ENCODE data around the gene POU2AF2. TPM values are rescaled to one million over a fixed set of nuclear protein-coding genes. Genes with fewer than 3 reads are reported as not detected.

The POU2AF2 gene
- total and polyA plus RNA-seq, 2 donors (not counting 3 experiments of a cell fraction or from before 2014, with no cell fraction given): not detected

GRCh38 chr11:111225881-111226280, 19.6 kb upstream of the POU2AF2 start:
- no peak overlapping the region for H3K9ac ChIP-seq (replicated peaks; ENCODE audit: extremely low read depth, insufficient read depth, low read length)
- CTCF ChIA-PET: no interaction called here

More at GRCh38 chr11:111225881-111226280, 19.6 kb upstream of the POU2AF2 start:
- Histone ChIP-seq H3K4me2 (ENCODE audit: insufficient read depth, low read length) (no peak overlapping the region), H4K20me1 (replicated peaks; ENCODE audit: control insufficient read depth, extremely low read depth, insufficient read depth, low read length) (no peaks in the 10 kb centered on the region), H3K27ac (ENCODE audit: insufficient read depth, low read depth, low read length) (no peak overlapping the region), H3K4me3 (replicated peaks in 1 of 3; ENCODE audit: insufficient read depth in 1 of 3, low read depth in 1 of 3, low read length in 3 of 3) (no peak overlapping the region), H3K9me1 (replicated peaks; ENCODE audit: control insufficient read depth, extremely low read depth, insufficient read depth, low read length) (no peaks in the 10 kb centered on the region), H3K4me1 (ENCODE audit: control insufficient read depth, extremely low read depth, insufficient read depth, low read length) (no peaks in the 10 kb centered on the region), H3K27me3 (ENCODE audit: control insufficient read depth in 2 of 2, insufficient read depth in 2 of 2, low read length in 2 of 2) (no peaks in the 10 kb centered on the region), H2AFZ (ENCODE audit: low read depth, low read length) (no peak overlapping the region), H3K79me2 (ENCODE audit: control insufficient read depth, insufficient read depth, low read length) (no peaks in the 10 kb centered on the region), H3K9me3 (replicated peaks; ENCODE audit: control insufficient read depth, insufficient read depth, low read length) (no peaks in the 10 kb centered on the region), H3K36me3 (ENCODE audit: control insufficient read depth in 2 of 2, extremely low read depth in 1 of 2, insufficient read depth in 2 of 2, low read length in 2 of 2) (no peaks in the 10 kb centered on the region)
- no TSS peak for BruUV-seq (replicated peaks)
- dilution Hi-C loops (cut with MboI; ENCODE audit: extremely low pct_ligation_motif_present, low sequenced_read_pairs) (no loop called here), intact Hi-C loops (cut with micrococcal nuclease) (no loop called here)
- TF ChIP-seq JUN (IDR thresholded peaks at IDR 0.05; ENCODE audit: borderline replicate concordance, insufficient read depth, insufficient read length, low read depth): no peak
- TF ChIP-seq MAX (IDR thresholded peaks at IDR 0.05; ENCODE audit: insufficient read depth, insufficient read length): no peak
- TF ChIP-seq EZH2 (IDR thresholded peaks at IDR 0.05; ENCODE audit: borderline replicate concordance, low read depth, low read length, severe bottlenecking): no peak
- TF ChIP-seq CTCF (IDR thresholded peaks at IDR 0.05; ENCODE audit: extremely low read depth in 1 of 2, insufficient read depth in 1 of 2, low read depth in 1 of 2, low read length in 2 of 2): no peak
- no peak for TF ChIP-seq FOS (IDR thresholded peaks at IDR 0.05; ENCODE audit: borderline replicate concordance, insufficient read depth, low read length)
- no peak for TF ChIP-seq GATA2 (IDR thresholded peaks at IDR 0.05; ENCODE audit: insufficient read depth, insufficient read length, low read depth, low read length)
- no peak for TF ChIP-seq MYC (IDR thresholded peaks at IDR 0.05; ENCODE audit: low read depth, low read length)
- no peak for TF ChIP-seq POLR2A (IDR thresholded peaks at IDR 0.05; ENCODE audit: low read depth, low read length)
- TF ChIP-seq POLR2AphosphoS5 (IDR thresholded peaks at IDR 0.05; ENCODE audit: insufficient read depth, low read depth, low read length): no peak
- DNase-seq (ENCODE audit: low read depth, low spot score): no peak
- FAIRE-seq: no peak
- POLR2A ChIA-PET: no interaction called here

Measured in endothelial cell of umbilical vein (primary cell).